ENCODE measurements around the gene IFNA8. TPM values are rescaled to one million over a fixed set of nuclear protein-coding genes. Genes with fewer than 3 reads are reported as not detected.
"Not testable (repeated sequence)": the region's sequence is repeated elsewhere in the genome, so short reads cannot be mapped to it uniquely, and the experiment has no call there.

IFNA8 gene
- polyA plus RNA-seq (2013, experiment 1 of 2): not detected
- polyA plus RNA-seq (2013, experiment 2 of 2): not detected

DNA sequence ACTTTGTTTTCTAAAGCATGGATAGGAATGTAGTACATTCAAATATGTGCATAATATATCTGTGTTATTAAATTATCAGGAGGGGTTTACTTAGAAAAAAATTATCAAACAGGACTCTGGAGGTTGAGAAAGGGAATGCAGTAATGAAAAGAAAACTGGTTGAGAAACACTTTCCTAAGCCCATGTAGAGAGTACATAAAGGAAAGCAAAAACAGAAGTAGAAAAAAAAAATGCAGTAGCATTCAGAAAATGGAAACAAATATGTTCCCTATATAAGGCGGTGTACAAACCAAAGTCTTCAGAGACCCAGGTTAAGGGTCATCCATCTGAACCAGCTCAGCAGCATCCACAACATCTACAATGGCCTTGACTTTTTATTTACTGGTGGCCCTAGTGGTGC is at the start of gene IFNA8:
Gene IFNA8, plus strand, starts transcription at position 301 of the 400 bp plus-strand sequence. Its CDS starts 60 bp downstream, at position 361.
- H3K4ac ChIP-seq (ENCODE audit: low read depth, low read length): no peak within 1 kb of the TSS
- no peaks in the 10 kb centered on the region for H3K79me1 ChIP-seq (ENCODE audit: low read length)
- H4K8ac ChIP-seq (ENCODE audit: low read depth, low read length): no peak within 1 kb of the TSS
- H3K9ac ChIP-seq (ENCODE audit: low read length): no peak within 1 kb of the TSS
- H3K4me3 ChIP-seq (ENCODE audit: low read length): no peak within 1 kb of the TSS
- H4K5ac ChIP-seq (ENCODE audit: low read length): no peak within 1 kb of the TSS
- DNase-seq: no peak
- H3K18ac ChIP-seq (ENCODE audit: low read length): no peak within 1 kb of the TSS
- H2AK5ac ChIP-seq (ENCODE audit: low read length): no peak within 1 kb of the TSS
- H3K27me3 ChIP-seq (ENCODE audit: insufficient read depth, low read length, poor library complexity): no peaks in the 10 kb centered on the region
- H2BK15ac ChIP-seq (replicated peaks; ENCODE audit: low read depth): no peak within 1 kb of the TSS
- no peaks in the 10 kb centered on the region for H3K36me3 ChIP-seq (ENCODE audit: control insufficient read depth, insufficient read depth, low read length)
- H2BK120ac ChIP-seq (ENCODE audit: low read depth, low read length): no peak within 1 kb of the TSS
- H3K4me1 ChIP-seq (ENCODE audit: control insufficient read depth, low read depth, low read length): no peaks in the 10 kb centered on the region
- H3K79me2 ChIP-seq (ENCODE audit: control insufficient read depth, insufficient read depth, low read length): no peaks in the 10 kb centered on the region
- H3K4me2 ChIP-seq (ENCODE audit: low read length): no peak within 1 kb of the TSS
- H2BK5ac ChIP-seq (ENCODE audit: low read length): no peak within 1 kb of the TSS
- no peak within 1 kb of the TSS for H3K56ac ChIP-seq (ENCODE audit: low read length)
- H3K27ac ChIP-seq (ENCODE audit: low read depth, low read length): no peak within 1 kb of the TSS
- no peak within 1 kb of the TSS for H3K23ac ChIP-seq (ENCODE audit: low read length)
- whole genome bisulfite sequencing (ENCODE audit: extremely low coverage, insufficient coverage, low lambda C conversion rate): no CpG with 5 or more reads among the region's 1 CpG

DNA sequence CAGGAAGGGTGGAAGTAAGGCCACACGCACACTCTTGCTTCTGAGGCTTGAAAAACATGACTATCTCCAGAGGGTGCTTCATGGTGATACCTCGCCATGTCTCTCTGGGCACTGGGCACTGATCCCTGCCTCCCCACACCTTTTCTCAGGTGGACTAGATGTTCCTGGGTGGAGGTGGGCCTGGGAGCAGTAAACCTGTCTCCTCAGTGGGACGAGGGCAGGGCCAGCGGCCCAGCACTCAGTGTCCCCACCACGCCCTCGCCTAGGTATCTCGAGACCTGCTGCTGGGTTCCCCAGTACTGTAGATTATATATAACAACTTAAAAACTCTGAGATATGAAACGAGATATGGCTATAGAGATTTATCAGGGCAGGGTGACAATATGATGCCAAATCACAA is 46.6 kb upstream of the IFNA8 start:
- H3K79me2 ChIP-seq (ENCODE audit: control insufficient read depth, insufficient read depth, low read length): no peaks in the 10 kb centered on the region
- no peak overlapping the region for H3K9ac ChIP-seq (ENCODE audit: low read length)
- H4K5ac ChIP-seq (ENCODE audit: low read length): no peak overlapping the region
- no peak overlapping the region for H3K4me3 ChIP-seq (ENCODE audit: low read length)
- no peak overlapping the region for H3K4ac ChIP-seq (ENCODE audit: low read depth, low read length)
- no peaks in the 10 kb centered on the region for H3K79me1 ChIP-seq (ENCODE audit: low read length)
- H2BK15ac ChIP-seq (replicated peaks; ENCODE audit: low read depth): no peak overlapping the region
- no peak overlapping the region for H2BK5ac ChIP-seq (ENCODE audit: low read length)
- no peak for DNase-seq
- no peaks in the 10 kb centered on the region for H3K27me3 ChIP-seq (ENCODE audit: insufficient read depth, low read length, poor library complexity)
- H3K27ac ChIP-seq (ENCODE audit: low read depth, low read length): no peak overlapping the region
- no peaks in the 10 kb centered on the region for H3K4me1 ChIP-seq (ENCODE audit: control insufficient read depth, low read depth, low read length)
- no peak overlapping the region for H3K4me2 ChIP-seq (ENCODE audit: low read length)
- no peak overlapping the region for H3K18ac ChIP-seq (ENCODE audit: low read length)
- WGBS (ENCODE audit: extremely low coverage, insufficient coverage, low lambda C conversion rate): no CpG with 5 or more reads among the region's 8 CpGs
- H2BK120ac ChIP-seq (ENCODE audit: low read depth, low read length): no peak overlapping the region
- H3K56ac ChIP-seq (ENCODE audit: low read length): no peak overlapping the region
- H4K8ac ChIP-seq (ENCODE audit: low read depth, low read length): no peak overlapping the region
- no peak overlapping the region for H3K23ac ChIP-seq (ENCODE audit: low read length)
- no peaks in the 10 kb centered on the region for H3K36me3 ChIP-seq (ENCODE audit: control insufficient read depth, insufficient read depth, low read length)
- no peak overlapping the region for H2AK5ac ChIP-seq (ENCODE audit: low read length)

DNA sequence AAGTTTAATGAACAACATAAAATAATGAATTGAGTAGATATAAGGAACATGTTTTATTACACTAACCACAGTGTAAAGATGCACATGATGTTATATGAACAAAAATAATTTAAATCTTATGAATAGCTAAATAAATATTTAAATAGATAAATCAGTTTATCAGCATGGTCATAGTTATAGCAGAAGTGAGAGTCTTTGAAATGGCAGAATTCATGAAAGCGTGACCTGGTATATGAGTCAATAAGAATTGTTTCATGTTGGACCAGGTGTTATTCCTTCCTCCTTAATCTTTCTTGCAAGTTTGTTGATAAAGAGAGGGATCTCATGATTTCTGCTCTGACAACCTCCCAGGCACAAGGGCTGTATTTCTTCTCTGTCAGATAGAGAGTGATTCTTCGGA is 41.7 kb upstream of the IFNA8 start:
- not testable (repeated sequence) for H4K8ac ChIP-seq (ENCODE audit: low read depth, low read length); H3K36me3 ChIP-seq (ENCODE audit: control insufficient read depth, insufficient read depth, low read length); H4K5ac ChIP-seq (ENCODE audit: low read length); DNase-seq; H3K27ac ChIP-seq (ENCODE audit: low read depth, low read length); H3K23ac ChIP-seq (ENCODE audit: low read length); H3K9ac ChIP-seq (ENCODE audit: low read length); H2BK120ac ChIP-seq (ENCODE audit: low read depth, low read length); H3K4me3 ChIP-seq (ENCODE audit: low read length); H3K79me1 ChIP-seq (ENCODE audit: low read length); H2BK15ac ChIP-seq (replicated peaks; ENCODE audit: low read depth); H3K18ac ChIP-seq (ENCODE audit: low read length); H2AK5ac ChIP-seq (ENCODE audit: low read length); H3K4me2 ChIP-seq (ENCODE audit: low read length); H3K79me2 ChIP-seq (ENCODE audit: control insufficient read depth, insufficient read depth, low read length); H3K56ac ChIP-seq (ENCODE audit: low read length); H3K4me1 ChIP-seq (ENCODE audit: control insufficient read depth, low read depth, low read length); H3K27me3 ChIP-seq (ENCODE audit: insufficient read depth, low read length, poor library complexity); H2BK5ac ChIP-seq (ENCODE audit: low read length); H3K4ac ChIP-seq (ENCODE audit: low read depth, low read length)
- no CpG with 5 or more reads among the region's 2 CpGs for WGBS (ENCODE audit: extremely low coverage, insufficient coverage, low lambda C conversion rate)

DNA sequence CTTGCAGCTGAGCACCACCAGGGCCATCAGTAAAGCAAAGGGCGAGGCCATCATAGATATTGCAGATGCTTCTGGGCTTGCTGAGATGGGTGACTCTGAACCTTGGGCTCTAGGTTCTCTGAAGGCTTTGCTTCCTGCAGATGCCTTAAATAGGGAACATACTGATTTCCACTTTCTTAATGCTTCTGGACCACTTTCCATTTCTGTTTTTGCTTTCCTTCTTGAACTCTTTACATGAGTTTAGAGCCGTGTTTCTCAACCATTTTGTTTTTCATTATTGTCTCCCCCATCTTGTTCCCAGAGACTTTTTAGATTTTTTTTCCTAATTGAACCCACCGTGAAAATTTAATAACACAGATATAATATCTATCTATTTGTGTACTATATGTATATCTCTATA is 41.0 kb upstream of the IFNA8 start, which contains the start of gene IFNA13:
Gene IFNA13, minus strand, starts transcription at position 101 of the 400 bp plus-strand sequence. Its CDS starts 47 bp downstream, at position 54.
- no peaks in the 10 kb centered on the region for H3K79me1 ChIP-seq (ENCODE audit: low read length)
- no peak within 1 kb of the TSS for H3K27ac ChIP-seq (ENCODE audit: low read depth, low read length)
- H3K4ac ChIP-seq (ENCODE audit: low read depth, low read length): no peak within 1 kb of the TSS
- no peaks in the 10 kb centered on the region for H3K4me1 ChIP-seq (ENCODE audit: control insufficient read depth, low read depth, low read length)
- no peak within 1 kb of the TSS for H3K4me2 ChIP-seq (ENCODE audit: low read length)
- H4K5ac ChIP-seq (ENCODE audit: low read length): no peak within 1 kb of the TSS
- no peak within 1 kb of the TSS for H2BK15ac ChIP-seq (replicated peaks; ENCODE audit: low read depth)
- H4K8ac ChIP-seq (ENCODE audit: low read depth, low read length): no peak within 1 kb of the TSS
- H2BK5ac ChIP-seq (ENCODE audit: low read length): no peak within 1 kb of the TSS
- H3K23ac ChIP-seq (ENCODE audit: low read length): no peak within 1 kb of the TSS
- H2BK120ac ChIP-seq (ENCODE audit: low read depth, low read length): no peak within 1 kb of the TSS
- no peak for DNase-seq
- WGBS (ENCODE audit: extremely low coverage, insufficient coverage, low lambda C conversion rate): no CpG with 5 or more reads among the region's 3 CpGs
- H3K9ac ChIP-seq (ENCODE audit: low read length): no peak within 1 kb of the TSS
- H2AK5ac ChIP-seq (ENCODE audit: low read length): no peak within 1 kb of the TSS
- H3K56ac ChIP-seq (ENCODE audit: low read length): no peak within 1 kb of the TSS
- H3K18ac ChIP-seq (ENCODE audit: low read length): no peak within 1 kb of the TSS
- H3K79me2 ChIP-seq (ENCODE audit: control insufficient read depth, insufficient read depth, low read length): no peaks in the 10 kb centered on the region
- H3K4me3 ChIP-seq (ENCODE audit: low read length): no peak within 1 kb of the TSS
- no peaks in the 10 kb centered on the region for H3K27me3 ChIP-seq (ENCODE audit: insufficient read depth, low read length, poor library complexity)
- no peaks in the 10 kb centered on the region for H3K36me3 ChIP-seq (ENCODE audit: control insufficient read depth, insufficient read depth, low read length)

DNA sequence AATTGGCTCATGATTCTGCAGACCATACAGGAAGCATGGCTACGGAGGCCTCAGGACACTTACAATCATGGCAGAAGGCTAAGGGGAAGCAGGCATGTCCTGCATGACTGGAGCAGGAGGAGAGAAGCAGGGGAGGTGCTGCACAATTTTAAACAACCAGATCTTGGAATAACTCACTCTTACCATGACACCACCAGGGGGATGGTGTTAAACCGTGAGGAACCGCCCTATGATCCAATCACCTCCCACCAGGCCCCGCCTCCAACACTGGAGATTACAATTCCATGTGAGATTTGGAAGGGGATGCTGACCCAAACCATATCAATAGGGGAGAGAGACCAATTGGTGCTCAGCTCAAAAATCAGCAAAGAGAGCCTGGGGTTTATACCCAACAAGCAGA is 37.5 kb upstream of the IFNA8 start:
- not testable (repeated sequence) for H4K8ac ChIP-seq (ENCODE audit: low read depth, low read length); DNase-seq; H3K9ac ChIP-seq (ENCODE audit: low read length); H2BK5ac ChIP-seq (ENCODE audit: low read length); H3K27me3 ChIP-seq (ENCODE audit: insufficient read depth, low read length, poor library complexity); H2BK15ac ChIP-seq (replicated peaks; ENCODE audit: low read depth); H3K79me1 ChIP-seq (ENCODE audit: low read length); H4K5ac ChIP-seq (ENCODE audit: low read length); H2BK120ac ChIP-seq (ENCODE audit: low read depth, low read length); H3K4me1 ChIP-seq (ENCODE audit: control insufficient read depth, low read depth, low read length); H3K4ac ChIP-seq (ENCODE audit: low read depth, low read length); H3K4me3 ChIP-seq (ENCODE audit: low read length); H3K18ac ChIP-seq (ENCODE audit: low read length); H3K4me2 ChIP-seq (ENCODE audit: low read length); H3K36me3 ChIP-seq (ENCODE audit: control insufficient read depth, insufficient read depth, low read length); H2AK5ac ChIP-seq (ENCODE audit: low read length); H3K56ac ChIP-seq (ENCODE audit: low read length); H3K79me2 ChIP-seq (ENCODE audit: control insufficient read depth, insufficient read depth, low read length); H3K23ac ChIP-seq (ENCODE audit: low read length); H3K27ac ChIP-seq (ENCODE audit: low read depth, low read length)
- no CpG with 5 or more reads among the region's 4 CpGs for WGBS (ENCODE audit: extremely low coverage, insufficient coverage, low lambda C conversion rate)
